K562 (cell line): Measurements from ENCODE around the gene KCNMB1. TPM values are rescaled to one million over a fixed set of nuclear protein-coding genes. Genes with fewer than 3 reads are reported as not detected.

ENCODE experiments used
- ATAC-seq: fragments of 200-7000 bp; cut with Tn5 transposase; 3 replicates; pipeline ENCODE4 v1.9.1; 2020; ENCODE audit warnings: moderate library complexity
- BruUV-seq: library from RNA; stranded (reverse); fragments of 400-500 nt; replicated peaks from 2 replicates; lab custom pipeline; 2021; lab: Mats Ljungman, UMichigan
- CTCF ChIA-PET: fragments of 300-600 bp; formaldehyde crosslinking; extraction: SDS; loops from one replicate; lab custom pipeline; 2021; ENCODE audit warnings: low intra/inter-chr PET ratio; lab: Yijun Ruan, JAX
- POLR2A ChIA-PET: fragments of 300-600, 350-650 bp; sonication (Branson Sonifier 250); formaldehyde crosslinking; extraction: SDS; loops from one replicate; lab custom pipeline; 2021; ENCODE audit warnings: antibody characterized with exemption, inconsistent platforms; lab: Yijun Ruan, JAX
- DNase-seq, 4 experiments: peaks; one replicate each; pipeline versions ENCODE4 v3.0.0 to v3.0.0-alpha.2; 2011 to 2018; ENCODE audit warnings: low spot score in 3 of 4, mixed read lengths in 3 of 4; ENCODE audit errors: extremely low read depth in 1 of 4
- FAIRE-seq: peaks from 2 replicates; lab custom pipeline; 2011; peaks lifted over from hg19 to GRCh38; lab: Jason Lieb, UNC
- H2AFZ ChIP-seq: 2 replicates; pipeline ENCODE4 v1.6.0; 2011; ENCODE audit warnings: low read depth, low read length, control low read depth, inconsistent platforms
- H3K27ac ChIP-seq: fragments of 200-600 bp; 3 replicates; pipeline ENCODE4 v1.8.0; 2011; ENCODE audit warnings: low read depth, mild to moderate bottlenecking, control low read depth, inconsistent platforms, low read length, moderate library complexity, mixed read lengths; ENCODE audit errors: extremely low read depth
- H3K27me3 ChIP-seq, 2 experiments: fragments of 300-600 bp in 1 of 2; 2 replicates in 1 of 2; 3 replicates in 1 of 2; pipeline versions ENCODE4 v1.6.0 to v1.8.0; 2011; ENCODE audit warnings: inconsistent platforms in 2 of 2, low read length in 2 of 2, mild to moderate bottlenecking in 1 of 2, mixed read lengths in 1 of 2, moderate library complexity in 1 of 2; ENCODE audit not compliant: control insufficient read depth in 2 of 2, insufficient read depth in 2 of 2
- H3K36me3 ChIP-seq: fragments of 300-600 bp; 3 replicates; pipeline ENCODE4 v1.8.0; 2011; ENCODE audit warnings: mild to moderate bottlenecking, low read length, inconsistent platforms; ENCODE audit not compliant: control insufficient read depth, insufficient read depth
- H3K4me1 ChIP-seq, 2 experiments: fragments of 200-600 bp in 1 of 2; replicated peaks in 1 of 2; 2 replicates in 1 of 2; 3 replicates in 1 of 2; pipeline versions ENCODE4 v1.5.1 to v1.8.0; 2011; ENCODE audit warnings: inconsistent platforms in 2 of 2, low read length in 2 of 2, mild to moderate bottlenecking in 1 of 2, mixed read lengths in 1 of 2, moderate library complexity in 1 of 2; ENCODE audit not compliant: control insufficient read depth in 2 of 2, insufficient read depth in 2 of 2
- H3K4me2 ChIP-seq: 2 replicates; pipeline ENCODE4 v1.6.1; 2011; ENCODE audit warnings: low read length, control low read depth, inconsistent platforms, mixed read lengths; ENCODE audit not compliant: insufficient read depth
- H3K4me3 ChIP-seq: fragments of 200-600 bp; sonication (generic), shearing (Covaris generic); 2 replicates; pipeline ENCODE4 v1.5.1; 2016; ENCODE audit warnings: control low read depth, inconsistent platforms
- H3K79me2 ChIP-seq: fragments of 200-600 bp; 3 replicates; pipeline ENCODE4 v1.8.0; 2011; ENCODE audit warnings: low read length, inconsistent platforms; ENCODE audit not compliant: control insufficient read depth, insufficient read depth
- H3K9ac ChIP-seq, 2 experiments: 2 replicates each; pipeline versions ENCODE4 v1.6.0 to v1.6.1; 2011; ENCODE audit warnings: low read depth in 2 of 2, low read length in 2 of 2, control low read depth in 1 of 2, inconsistent platforms in 1 of 2, mild to moderate bottlenecking in 1 of 2, mixed read lengths in 1 of 2; ENCODE audit not compliant: insufficient read depth in 1 of 2
- H3K9me1 ChIP-seq: one replicate; pipeline ENCODE4 v1.6.0; 2011; ENCODE audit warnings: inconsistent platforms, mild to moderate bottlenecking, low read length, moderate library complexity; ENCODE audit not compliant: control insufficient read depth, insufficient read depth
- H3K9me3 ChIP-seq: replicated peaks from 2 replicates; pipeline ENCODE4 v1.5.1; 2011; ENCODE audit warnings: low read depth, low read length, inconsistent platforms; ENCODE audit not compliant: control insufficient read depth, insufficient read depth
- H4K20me1 ChIP-seq: replicated peaks from 2 replicates; pipeline ENCODE4 v1.6.1; 2011; ENCODE audit warnings: low read length, inconsistent platforms, mixed read lengths; ENCODE audit not compliant: control insufficient read depth, insufficient read depth
- CBFA2T3 ChIP-seq: fragments of 450-650 bp; IDR thresholded peaks from 2 replicates; pipeline ENCODE4 v1.6.1; 2017
- EHMT2 ChIP-seq: fragments of 450-650 bp; IDR thresholded peaks from 2 replicates; pipeline ENCODE4 v1.6.1; 2018; ENCODE audit warnings: antibody characterized with exemption
- ELF4 ChIP-seq: fragments of 450-650 bp; formaldehyde crosslinking; IDR thresholded peaks from 2 replicates; pipeline ENCODE4 v1.4.0; 2022; ENCODE audit warnings: missing genetic modification characterization
- HDAC6 ChIP-seq: IDR thresholded peaks from 2 replicates; pipeline ENCODE4 v1.6.1; 2012; ENCODE audit warnings: low read depth, mild to moderate bottlenecking, control low read depth, inconsistent platforms, low read length, moderate library complexity
- JUND ChIP-seq, 2 experiments: IDR thresholded peaks; 2 replicates in 1 of 2; 3 replicates in 1 of 2; pipeline ENCODE4 v1.6.1; 2011; ENCODE audit warnings: borderline replicate concordance in 2 of 2, low read depth in 2 of 2, low read length in 2 of 2, improper control_type of control experiment in 1 of 2, missing biosample characterization in 1 of 2, missing genetic modification characterization in 1 of 2, missing genetic modification reagents in 1 of 2
- LCOR ChIP-seq: sonication (generic); formaldehyde crosslinking; IDR thresholded peaks from 2 replicates; pipeline ENCODE4 v1.8.0; 2022; ENCODE audit warnings: mild to moderate bottlenecking, missing genetic modification reagents
- POU5F1 ChIP-seq: fragments of 150-350 bp; IDR thresholded peaks from 2 replicates; pipeline ENCODE4 v1.6.1; 2014; ENCODE audit warnings: borderline replicate concordance, low read length, low read depth, mild to moderate bottlenecking; ENCODE audit not compliant: partially characterized antibody
- SLC30A9 ChIP-seq: fragments of 250-450 bp; sonication (Bioruptor Pico); IDR thresholded peaks from 2 replicates; pipeline ENCODE4 v1.8.0; 2022; ENCODE audit warnings: mild to moderate bottlenecking, moderate library complexity
- SMARCA5 ChIP-seq: fragments of 450-650 bp; IDR thresholded peaks from 2 replicates; pipeline ENCODE4 v1.6.1; 2016
- SRF ChIP-seq, 2 experiments: fragments of 250-450, 450-650 bp in 1 of 2; sonication (Bioruptor Pico) in 1 of 2; sonication (generic) in 1 of 2; formaldehyde crosslinking; IDR thresholded peaks; 2 replicates each; pipeline versions ENCODE4 v1.5.0 to v1.5.1; 2020 to 2022; ENCODE audit warnings: mild to moderate bottlenecking in 1 of 2, missing genetic modification reagents in 1 of 2
- TRIM28 ChIP-seq: fragments of 450-650 bp; IDR thresholded peaks from 2 replicates; pipeline ENCODE4 v1.6.1; 2017
- U2AF1 ChIP-seq: fragments of 200-400 bp; formaldehyde crosslinking; optimal IDR thresholded peaks from 2 replicates; pipeline ENCODE3; 2017; ENCODE audit warnings: mild to moderate bottlenecking, low read depth, low read length, moderate library complexity
- ZNF830 ChIP-seq: fragments of 250-450 bp; sonication (Bioruptor Pico); IDR thresholded peaks from 2 replicates; pipeline ENCODE4 v1.5.0; 2021; ENCODE audit warnings: mild to moderate bottlenecking
- WGBS: fragments of 100-300 bp; shearing (Covaris generic); methylation state at CpG from one replicate; pipeline ENCODE4 v1.1.6; 2016; ENCODE audit warnings: low coverage, mixed read lengths; ENCODE audit not compliant: insufficient coverage; ENCODE audit errors: missing lambda C conversion rate; 5-methylcytosine and 5-hydroxymethylcytosine counted together
- in situ Hi-C: fragments of 300-500 bp; cut with MboI; formaldehyde crosslinking; loops from 4 replicates; pipeline ENCODE4 v1.15.0; 2018; ENCODE audit warnings: inconsistent platforms, mixed read lengths
- intact Hi-C: fragments of 100-400 bp; cut with micrococcal nuclease; formaldehyde crosslinking; loops from 2 replicates; pipeline ENCODE4 v1.14.2; 2022
- polyA plus RNA-seq, 8 experiments: library from polyadenylated mRNA; depleted of rRNA in 4 of 8; stranded (reverse) in 5 of 8; unstranded in 3 of 8; fragments of >200 nt; fragmentation: Nextera tagmentation in 2 of 8; fragmentation: Illumina TruSeq in 1 of 8; extraction: Ambion mirVana in 2 of 8; extraction: Trizol in 1 of 8; gene quantifications; 2 replicates each; pipeline versions ENCODE4 v1.2.1 to v1.2.3, GENCODE V29; 2011 to 2014; ENCODE audit warnings: inconsistent platforms in 1 of 8, missing spikeins in 1 of 8
- total RNA-seq, 7 experiments: library from RNA; depleted of rRNA in 6 of 7; stranded (reverse); fragments of >200 nt in 6 of 7; fragmentation: Illumina TruSeq in 2 of 7; extraction: Trizol in 2 of 7; gene quantifications; 2 replicates each; pipeline versions ENCODE4 v1.2.1 to v1.2.3, GENCODE V29; 2011 to 2021; ENCODE audit warnings: low replicate concordance in 1 of 7
- TF ChIP-seq, protein P1 (sequence below), 3 experiments: fragments of 200-800 bp in 1 of 3; sonication (Bioruptor generic) in 1 of 3; sonication (generic) in 1 of 3; formaldehyde crosslinking in 1 of 3; IDR thresholded peaks; 2 replicates each; pipeline versions ENCODE4 v1.6.1 to v1.8.0; 2016 to 2022; ENCODE audit warnings: mild to moderate bottlenecking in 2 of 3, missing compliant biosample characterization in 2 of 3, missing genetic modification characterization in 2 of 3, missing genetic modification reagents in 1 of 3
- TF ChIP-seq, protein P2 (sequence below): fragments of 250-450 bp; sonication (Bioruptor Pico); IDR thresholded peaks from 2 replicates; pipeline ENCODE4 v1.9.0; 2021; ENCODE audit warnings: mild to moderate bottlenecking
- TF ChIP-seq, protein P3 (sequence below): sonication (generic); formaldehyde crosslinking; IDR thresholded peaks from 2 replicates; pipeline ENCODE4 v1.8.1; 2023; ENCODE audit warnings: mild to moderate bottlenecking, missing genetic modification reagents
- TF ChIP-seq, protein P4 (sequence below): IDR thresholded peaks from 3 replicates; pipeline ENCODE4 v1.6.1; 2011; ENCODE audit warnings: borderline replicate concordance, mild to moderate bottlenecking; ENCODE audit not compliant: insufficient read length, insufficient read depth

Gene KCNMB1
- total and polyA plus RNA-seq, 9 of the 15 experiments (the other 6 are each of a cell fraction or from before 2014, with no cell fraction given) = not detected

DNA sequence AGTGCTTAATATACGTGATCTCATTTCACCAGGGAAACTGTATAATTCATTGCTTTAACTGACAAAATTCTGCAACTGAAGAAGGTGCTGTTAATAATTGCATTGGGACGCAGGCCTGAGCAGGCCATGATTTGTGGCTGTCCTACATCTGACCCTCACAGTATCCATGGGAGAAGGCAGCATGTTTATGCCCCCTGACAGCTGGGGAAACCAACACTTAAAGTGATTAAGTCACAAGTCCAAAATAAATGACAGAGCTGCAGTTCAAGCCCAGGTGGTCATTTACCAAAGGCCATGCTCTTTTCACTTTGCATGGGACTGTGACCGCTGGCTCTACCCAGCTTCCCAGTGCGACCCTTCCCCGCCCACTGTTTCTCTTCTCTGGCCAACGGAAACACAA lies 30.5 kb upstream of the KCNMB1 start (continued):
- TF ChIP-seq, protein P1, sequence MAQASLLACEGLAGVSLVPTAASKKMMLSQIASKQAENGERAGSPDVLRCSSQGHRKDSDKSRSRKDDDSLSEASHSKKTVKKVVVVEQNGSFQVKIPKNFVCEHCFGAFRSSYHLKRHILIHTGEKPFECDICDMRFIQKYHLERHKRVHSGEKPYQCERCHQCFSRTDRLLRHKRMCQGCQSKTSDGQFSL (CRISPR knock-in tag; IDR thresholded peaks at IDR 0.05) = no peak
- TF ChIP-seq, protein P1 (tag; IDR thresholded peaks at IDR 0.05) = no peak
- TF ChIP-seq CBFA2T3 = no peak
- no peak for TF ChIP-seq ELF4
- no peak for TF ChIP-seq HDAC6
- TF ChIP-seq SLC30A9 (CRISPR knock-in tag) = no peak
- no peak for TF ChIP-seq JUND (IDR thresholded peaks at IDR 0.05; ENCODE audit: borderline replicate concordance, low read depth, low read length)
- TF ChIP-seq JUND (tag; IDR thresholded peaks at IDR 0.05; ENCODE audit: borderline replicate concordance, low read depth, low read length) = no peak
- TF ChIP-seq EHMT2 = no peak
- TF ChIP-seq, protein P2, sequence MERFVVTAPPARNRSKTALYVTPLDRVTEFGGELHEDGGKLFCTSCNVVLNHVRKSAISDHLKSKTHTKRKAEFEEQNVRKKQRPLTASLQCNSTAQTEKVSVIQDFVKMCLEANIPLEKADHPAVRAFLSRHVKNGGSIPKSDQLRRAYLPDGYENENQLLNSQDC = no peak
- TF ChIP-seq, all 486 proteins: peak for 0

DNA sequence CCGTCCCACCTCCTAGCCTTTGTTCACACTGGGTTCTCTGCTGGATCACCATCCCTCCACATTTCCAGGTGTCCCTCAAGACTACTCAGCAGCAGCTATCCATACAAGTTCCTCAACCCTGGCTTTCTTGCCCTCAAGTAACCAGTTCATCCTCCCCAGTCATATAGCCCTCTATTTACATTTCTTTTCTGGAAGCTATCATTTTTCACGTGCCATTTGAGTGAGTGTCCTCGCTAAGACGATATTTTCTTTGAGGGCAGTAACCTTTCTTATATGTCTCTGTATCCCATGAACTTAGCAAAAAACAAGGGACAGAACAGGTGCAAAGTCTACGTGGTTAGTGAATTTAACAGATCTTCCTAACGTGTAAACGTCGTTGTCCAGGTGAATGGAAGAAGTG lies 29.6 kb upstream of the KCNMB1 start:
- H3K9me3 ChIP-seq = no peaks in the 10 kb centered on the region
- no peak overlapping the region for H3K4me2 ChIP-seq
- H3K9me1 ChIP-seq = no peaks in the 10 kb centered on the region
- ChIA-PET POLR2A (no interaction called here), CTCF (interaction anchor here (4.2 kb wide), 1 partner anchor 194 kb away, joined by 22 read pairs; no protein-coding TSS in a partner anchor)
- no peak overlapping the region for H3K4me3 ChIP-seq
- no peaks in the 10 kb centered on the region for H3K4me1 ChIP-seq
- DNase-seq (no peak), ATAC-seq (no peak), FAIRE-seq (no peak)
- 0 out of 2 replicates have a peak, but pooled peaks cover 2% of the 10 kb centered on the region for H4K20me1 ChIP-seq
- intact Hi-C loops = no loop called here
- no peaks in the 10 kb centered on the region for H3K36me3 ChIP-seq
- BruUV-seq = no TSS peak
- no peak overlapping the region for H3K27ac ChIP-seq
- in situ Hi-C loops = loop anchor here (5.0 to 10.0 kb wide), 2 partner anchors 191 to 324 kb away; no protein-coding TSS in a partner anchor
- H3K27me3 ChIP-seq = peaks cover 0 to 11% of the 10 kb centered on the region in 2 experiments; a peak in 1 of 5 replicates
- 0% methylated on average over 8 of the region's 8 CpGs for WGBS
- H3K9ac ChIP-seq = no peak overlapping the region
- no peaks in the 10 kb centered on the region for H3K79me2 ChIP-seq
- no peak overlapping the region for H2AFZ ChIP-seq
- no peak for TF ChIP-seq LCOR (CRISPR knock-in tag)
- TF ChIP-seq SMARCA5 = no peak
- TF ChIP-seq, protein P3, sequence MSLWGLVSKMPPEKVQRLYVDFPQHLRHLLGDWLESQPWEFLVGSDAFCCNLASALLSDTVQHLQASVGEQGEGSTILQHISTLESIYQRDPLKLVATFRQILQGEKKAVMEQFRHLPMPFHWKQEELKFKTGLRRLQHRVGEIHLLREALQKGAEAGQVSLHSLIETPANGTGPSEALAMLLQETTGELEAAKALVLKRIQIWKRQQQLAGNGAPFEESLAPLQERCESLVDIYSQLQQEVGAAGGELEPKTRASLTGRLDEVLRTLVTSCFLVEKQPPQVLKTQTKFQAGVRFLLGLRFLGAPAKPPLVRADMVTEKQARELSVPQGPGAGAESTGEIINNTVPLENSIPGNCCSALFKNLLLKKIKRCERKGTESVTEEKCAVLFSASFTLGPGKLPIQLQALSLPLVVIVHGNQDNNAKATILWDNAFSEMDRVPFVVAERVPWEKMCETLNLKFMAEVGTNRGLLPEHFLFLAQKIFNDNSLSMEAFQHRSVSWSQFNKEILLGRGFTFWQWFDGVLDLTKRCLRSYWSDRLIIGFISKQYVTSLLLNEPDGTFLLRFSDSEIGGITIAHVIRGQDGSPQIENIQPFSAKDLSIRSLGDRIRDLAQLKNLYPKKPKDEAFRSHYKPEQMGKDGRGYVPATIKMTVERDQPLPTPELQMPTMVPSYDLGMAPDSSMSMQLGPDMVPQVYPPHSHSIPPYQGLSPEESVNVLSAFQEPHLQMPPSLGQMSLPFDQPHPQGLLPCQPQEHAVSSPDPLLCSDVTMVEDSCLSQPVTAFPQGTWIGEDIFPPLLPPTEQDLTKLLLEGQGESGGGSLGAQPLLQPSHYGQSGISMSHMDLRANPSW (CRISPR knock-in tag) = no peak
- TF ChIP-seq U2AF1 = no peak
- no peak for TF ChIP-seq TRIM28
- no peak for TF ChIP-seq POU5F1
- no peak for TF ChIP-seq SRF (CRISPR knock-in tag; IDR thresholded peaks at IDR 0.05)
- TF ChIP-seq, protein P4, sequence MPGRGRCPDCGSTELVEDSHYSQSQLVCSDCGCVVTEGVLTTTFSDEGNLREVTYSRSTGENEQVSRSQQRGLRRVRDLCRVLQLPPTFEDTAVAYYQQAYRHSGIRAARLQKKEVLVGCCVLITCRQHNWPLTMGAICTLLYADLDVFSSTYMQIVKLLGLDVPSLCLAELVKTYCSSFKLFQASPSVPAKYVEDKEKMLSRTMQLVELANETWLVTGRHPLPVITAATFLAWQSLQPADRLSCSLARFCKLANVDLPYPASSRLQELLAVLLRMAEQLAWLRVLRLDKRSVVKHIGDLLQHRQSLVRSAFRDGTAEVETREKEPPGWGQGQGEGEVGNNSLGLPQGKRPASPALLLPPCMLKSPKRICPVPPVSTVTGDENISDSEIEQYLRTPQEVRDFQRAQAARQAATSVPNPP = no peak
- no peak for TF ChIP-seq ZNF830
